Endothelial cell (in vitro differentiated cells): ENCODE measurements around the gene LYPD3. TPM values are rescaled to one million over a fixed set of nuclear protein-coding genes. Genes with fewer than 3 reads are reported as not detected.
A peak's percentile ranks its signal among the peaks of the same experiment; 100 is the strongest.

ENCODE experiments used
- DNase-seq: peaks from one replicate; pipeline ENCODE4 v3.0.0; 2021; ENCODE audit warnings: low spot score
- H3K27ac Mint-ChIP-seq: one replicate; pipeline ENCODE4 v1.8.0; 2021; ENCODE audit warnings: mixed read lengths, inconsistent platforms; ENCODE audit not compliant: unreplicated experiment
- H3K27me3 Mint-ChIP-seq: one replicate; pipeline ENCODE4 v1.8.0; 2021; ENCODE audit warnings: mild to moderate bottlenecking, moderate library complexity, mixed read lengths, inconsistent platforms; ENCODE audit not compliant: unreplicated experiment
- H3K36me3 Mint-ChIP-seq: one replicate; pipeline ENCODE4 v1.8.0; 2021; ENCODE audit warnings: mild to moderate bottlenecking, low read depth, mixed read lengths, inconsistent platforms; ENCODE audit not compliant: unreplicated experiment
- H3K4me1 Mint-ChIP-seq: one replicate; pipeline ENCODE4 v1.8.0; 2021; ENCODE audit warnings: mild to moderate bottlenecking, mixed read lengths, inconsistent platforms; ENCODE audit not compliant: unreplicated experiment
- H3K4me3 Mint-ChIP-seq: one replicate; pipeline ENCODE4 v1.8.0; 2021; ENCODE audit warnings: mild to moderate bottlenecking, mixed read lengths, inconsistent platforms; ENCODE audit not compliant: unreplicated experiment
- H3K9me3 Mint-ChIP-seq: one replicate; pipeline ENCODE4 v1.8.0; 2021; ENCODE audit warnings: mixed read lengths, inconsistent platforms; ENCODE audit not compliant: unreplicated experiment
- total RNA-seq: library from RNA; stranded (reverse); fragmentation: NEBNext Ultra II Directional; extraction: Animal tissue kit (Norgen Biotek cat#: 25700); gene quantifications from one replicate; pipeline ENCODE4 v1.2.1, GENCODE V29; 2021; ENCODE audit not compliant: unreplicated experiment
- TF ChIP-seq, protein P1 (sequence below): fragments of 200-600 bp; sonication (generic); IDR thresholded peaks from one replicate; pipeline ENCODE4 v1.5.0; 2021; ENCODE audit warnings: antibody characterized with exemption; ENCODE audit not compliant: unreplicated experiment

LYPD3 gene
- total RNA-seq, 1 donor from 2014 or later, result 0.67 TPM

DNA sequence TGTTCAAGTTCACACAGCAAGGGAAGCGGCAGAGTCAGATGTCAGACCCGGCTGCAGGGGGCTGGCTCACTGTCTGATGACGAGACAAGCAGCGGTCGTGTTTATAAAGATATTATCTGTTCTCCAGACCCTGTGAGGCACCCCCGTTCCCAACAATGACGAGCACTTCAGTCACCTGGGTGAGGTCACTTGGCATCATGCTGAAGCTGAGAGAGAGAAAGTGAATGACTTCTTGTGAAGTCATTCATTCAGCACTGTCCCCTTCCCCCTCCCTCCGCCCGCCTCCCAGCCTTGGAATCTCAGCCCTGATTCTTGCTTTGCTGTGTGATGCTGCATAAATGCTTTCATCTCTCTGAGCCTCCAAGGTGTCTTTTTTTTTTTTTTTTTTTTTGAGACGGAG lies 4.9 kb upstream of the LYPD3 start:
- H3K27me3 Mint-ChIP-seq, result peaks cover 3% of the 10 kb centered on the region
- H3K4me3 Mint-ChIP-seq, result no peak overlapping the region
- H3K9me3 Mint-ChIP-seq, result no peaks in the 10 kb centered on the region
- H3K36me3 Mint-ChIP-seq, result no peaks in the 10 kb centered on the region
- H3K4me1 Mint-ChIP-seq, result peaks cover 8% of the 10 kb centered on the region
- DNase-seq, result no peak
- H3K27ac Mint-ChIP-seq, result peak overlapping the region; percentile 58
- TF ChIP-seq, protein P1, sequence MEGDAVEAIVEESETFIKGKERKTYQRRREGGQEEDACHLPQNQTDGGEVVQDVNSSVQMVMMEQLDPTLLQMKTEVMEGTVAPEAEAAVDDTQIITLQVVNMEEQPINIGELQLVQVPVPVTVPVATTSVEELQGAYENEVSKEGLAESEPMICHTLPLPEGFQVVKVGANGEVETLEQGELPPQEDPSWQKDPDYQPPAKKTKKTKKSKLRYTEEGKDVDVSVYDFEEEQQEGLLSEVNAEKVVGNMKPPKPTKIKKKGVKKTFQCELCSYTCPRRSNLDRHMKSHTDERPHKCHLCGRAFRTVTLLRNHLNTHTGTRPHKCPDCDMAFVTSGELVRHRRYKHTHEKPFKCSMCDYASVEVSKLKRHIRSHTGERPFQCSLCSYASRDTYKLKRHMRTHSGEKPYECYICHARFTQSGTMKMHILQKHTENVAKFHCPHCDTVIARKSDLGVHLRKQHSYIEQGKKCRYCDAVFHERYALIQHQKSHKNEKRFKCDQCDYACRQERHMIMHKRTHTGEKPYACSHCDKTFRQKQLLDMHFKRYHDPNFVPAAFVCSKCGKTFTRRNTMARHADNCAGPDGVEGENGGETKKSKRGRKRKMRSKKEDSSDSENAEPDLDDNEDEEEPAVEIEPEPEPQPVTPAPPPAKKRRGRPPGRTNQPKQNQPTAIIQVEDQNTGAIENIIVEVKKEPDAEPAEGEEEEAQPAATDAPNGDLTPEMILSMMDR, result no peak

DNA sequence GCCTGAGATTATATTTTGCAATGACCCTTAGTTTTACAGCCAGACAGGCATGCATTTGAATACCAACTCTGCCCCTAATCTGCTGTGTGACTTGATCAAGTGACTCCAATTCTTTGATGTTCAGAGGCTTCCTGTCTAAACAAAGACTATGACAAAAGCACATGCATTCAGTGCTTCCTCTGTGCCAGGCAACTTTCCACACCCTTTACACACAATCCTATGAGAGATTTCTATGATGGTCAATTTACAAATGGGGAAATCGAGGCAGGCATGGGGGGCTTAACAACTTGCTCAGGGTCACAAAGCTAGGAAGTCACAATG lies 3.7 kb upstream of the LYPD3 start:
- Mint-ChIP-seq H3K27me3 (peaks cover 7% of the 10 kb centered on the region), H3K27ac (no peak overlapping the region), H3K4me3 (no peak overlapping the region), H3K9me3 (no peaks in the 10 kb centered on the region), H3K36me3 (no peaks in the 10 kb centered on the region), H3K4me1 (peaks cover 13% of the 10 kb centered on the region)
- DNase-seq, result no peak
- TF ChIP-seq, protein P1, result no peak

DNA sequence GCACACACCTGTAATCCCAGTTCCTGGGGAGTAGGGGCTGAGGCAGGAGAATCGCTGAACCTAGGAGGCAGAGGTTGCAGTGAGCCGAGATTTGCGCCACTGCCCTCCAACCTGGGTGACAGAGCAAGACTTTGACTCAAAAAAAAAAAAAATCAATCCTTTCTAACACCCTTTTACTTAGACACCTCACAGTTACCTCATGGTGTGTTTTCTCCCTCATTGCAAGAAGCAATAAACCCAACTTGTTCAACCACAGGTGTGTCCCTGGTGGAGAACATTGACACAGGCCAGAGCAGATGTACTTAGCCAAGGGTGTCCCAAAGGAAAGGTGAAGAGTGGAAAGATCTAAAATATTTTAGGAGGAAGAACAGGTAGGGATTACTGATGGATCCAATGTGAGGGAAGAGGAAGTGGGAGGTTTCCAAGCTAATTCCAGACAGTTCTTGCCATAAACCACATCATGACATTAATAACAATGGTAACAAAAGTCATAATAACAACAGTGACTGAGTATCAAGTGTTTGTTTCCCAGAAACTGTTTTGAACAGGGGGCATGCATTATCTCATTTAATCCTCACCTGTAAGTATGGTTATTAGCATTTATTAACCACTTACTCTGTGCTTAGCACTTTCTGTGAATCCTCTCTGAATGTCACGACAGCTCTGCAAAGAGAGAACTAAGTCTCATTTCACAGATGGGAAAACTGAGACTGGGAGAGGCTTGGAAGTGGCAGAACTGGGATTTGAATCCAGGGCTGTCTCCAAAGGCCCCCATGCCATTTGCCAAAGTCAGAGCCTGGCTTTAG lies 3.1 kb upstream of the LYPD3 start:
- DNase-seq, result no peak
- Mint-ChIP-seq H3K4me1 (peaks cover 13% of the 10 kb centered on the region), H3K27me3 (peaks cover 8% of the 10 kb centered on the region), H3K9me3 (no peaks in the 10 kb centered on the region), H3K36me3 (no peaks in the 10 kb centered on the region), H3K27ac (no peak overlapping the region), H3K4me3 (no peak overlapping the region)
- TF ChIP-seq, protein P1, result no peak

DNA sequence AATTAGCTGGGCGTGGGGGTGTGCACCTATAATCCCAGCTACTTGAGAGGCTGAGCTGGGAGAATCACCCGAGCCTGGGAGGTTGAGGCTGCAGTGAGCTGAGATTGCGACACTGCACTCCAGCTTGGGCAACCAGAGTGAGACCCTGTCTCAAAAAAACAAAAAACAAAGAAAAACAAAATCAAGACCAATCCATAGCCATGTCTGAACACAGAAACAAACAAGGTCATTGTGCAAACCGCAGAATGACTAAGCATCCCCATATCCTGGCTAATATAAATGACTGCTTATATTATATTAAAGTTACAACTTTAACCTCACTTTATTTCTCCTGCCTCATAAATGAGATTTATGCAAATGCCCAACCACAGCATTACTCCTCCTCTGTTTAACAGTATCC lies 2.3 kb upstream of the LYPD3 start:
- H3K4me1 Mint-ChIP-seq, result peaks cover 13% of the 10 kb centered on the region
- H3K4me3 Mint-ChIP-seq, result no peak overlapping the region
- no peaks in the 10 kb centered on the region for H3K9me3 Mint-ChIP-seq
- H3K36me3 Mint-ChIP-seq, result no peaks in the 10 kb centered on the region
- DNase-seq, result no peak
- TF ChIP-seq, protein P1, result no peak
- no peak overlapping the region for H3K27ac Mint-ChIP-seq
- peaks cover 8% of the 10 kb centered on the region for H3K27me3 Mint-ChIP-seq

DNA sequence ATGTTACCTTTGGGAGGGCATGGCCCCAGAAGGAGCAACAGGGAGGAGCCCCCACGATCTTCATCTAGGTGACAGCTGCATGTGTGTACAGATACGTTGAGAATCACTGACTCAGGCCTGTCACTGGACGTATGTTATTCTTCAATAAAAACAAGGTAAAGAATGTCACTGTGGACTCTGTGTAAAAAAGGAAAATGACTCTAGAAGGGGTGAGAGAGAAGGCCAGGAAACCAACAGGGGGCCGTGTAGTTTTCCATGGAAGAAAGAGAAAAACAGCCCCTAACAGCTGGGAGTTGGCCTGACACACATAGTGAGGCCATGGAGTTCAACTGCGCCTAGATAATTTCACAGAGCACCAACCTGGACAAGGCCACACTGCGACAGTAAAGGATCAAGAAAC lies 1.9 kb upstream of the LYPD3 start:
- Mint-ChIP-seq H3K4me1 (peaks cover 13% of the 10 kb centered on the region), H3K36me3 (no peaks in the 10 kb centered on the region), H3K9me3 (no peaks in the 10 kb centered on the region), H3K4me3 (no peak overlapping the region), H3K27me3 (peaks cover 8% of the 10 kb centered on the region), H3K27ac (no peak overlapping the region)
- TF ChIP-seq, protein P1, result no peak
- no peak for DNase-seq
